ENCODE measurements around the gene SRD5A1. TPM values are rescaled to one million over a fixed set of nuclear protein-coding genes. Genes with fewer than 3 reads are reported as not detected.

The SRD5A1 gene
- total and polyA plus RNA-seq, 12 donors, result 1.6 to 15.0 (median 6.7) TPM

GRCh38 chr5:6684075-6684474, 50.8 kb downstream of the SRD5A1 start:
- no peak for TF ChIP-seq POLR2A (IDR thresholded peaks at IDR 0.05)
- no peak for TF ChIP-seq CTCF (IDR thresholded peaks at IDR 0.05)
- intact Hi-C loops (cut with DNase I), result no loop called here

GRCh38 chr5:6686501-6686900, 53.3 kb downstream of the SRD5A1 start:
- peak overlapping the region in 1 of 4 donors; percentile 41 for H3K4me3 ChIP-seq
- TF ChIP-seq POLR2A (IDR thresholded peaks at IDR 0.05) (no peak), CTCF (IDR thresholded peaks at IDR 0.05) (no peak)

More at GRCh38 chr5:6684075-6684474, 50.8 kb downstream of the SRD5A1 start:
- H3K9me3 ChIP-seq (replicated peaks in 1 of 3), result no peaks in the 10 kb centered on the region
- no peak overlapping the region for H3K4me3 ChIP-seq
- no peaks in the 10 kb centered on the region for H3K27me3 ChIP-seq
- peaks cover 3 to 4% of the 10 kb centered on the region in 2 donors for H3K4me1 ChIP-seq (replicated peaks in 1 of 2)
- H3K36me3 ChIP-seq (replicated peaks in 1 of 2), result no peaks in the 10 kb centered on the region
- 75 to 81% (median 78%) methylated on average over 4 of the region's 4 CpGs for WGBS, 4 donors
- no peak for DNase-seq
- no peak overlapping the region for H3K27ac ChIP-seq

GRCh38 chr5:6686915-6687409, 53.7 kb downstream of the SRD5A1 start:
- no peak overlapping the region for H3K27ac ChIP-seq
- intact Hi-C loops (cut with DNase I), result no loop called here
- peak in 5 of 7 donors; percentile 20 to 53 (median 42) for DNase-seq
- peaks cover 3 to 4% of the 10 kb centered on the region in 2 donors for H3K4me1 ChIP-seq (replicated peaks in 1 of 2)
- no peak for TF ChIP-seq POLR2A (IDR thresholded peaks at IDR 0.05)
- TF ChIP-seq CTCF (IDR thresholded peaks at IDR 0.05), result no peak
- peak overlapping the region in 1 of 4 donors; percentile 41 for H3K4me3 ChIP-seq
- H3K9me3 ChIP-seq (replicated peaks in 1 of 3), result no peaks in the 10 kb centered on the region
- WGBS, 4 donors, result 2 to 9% (median 4%) methylated on average over 22 of the region's 22 CpGs
- H3K27me3 ChIP-seq, result no peaks in the 10 kb centered on the region
- H3K36me3 ChIP-seq (replicated peaks in 1 of 2), result no peaks in the 10 kb centered on the region

More at GRCh38 chr5:6686501-6686900, 53.3 kb downstream of the SRD5A1 start:
- no peak for DNase-seq
- no peak overlapping the region for H3K27ac ChIP-seq
- H3K36me3 ChIP-seq (replicated peaks in 1 of 2), result no peaks in the 10 kb centered on the region
- H3K9me3 ChIP-seq (replicated peaks in 1 of 3), result no peaks in the 10 kb centered on the region
- 38 to 50% (median 44%) methylated on average over 6 of the region's 6 CpGs for WGBS, 4 donors
- intact Hi-C loops (cut with DNase I), result no loop called here
- no peaks in the 10 kb centered on the region for H3K27me3 ChIP-seq
- H3K4me1 ChIP-seq (replicated peaks in 1 of 2), result peaks cover 3 to 4% of the 10 kb centered on the region in 2 donors

GRCh38 chr5:6687505-6687904, 54.3 kb downstream of the SRD5A1 start:
- 72 to 78% (median 75%) methylated on average over 9 of the region's 9 CpGs for WGBS, 4 donors
- intact Hi-C loops (cut with DNase I), result no loop called here
- H3K4me1 ChIP-seq (replicated peaks in 1 of 2), result peaks cover 3 to 4% of the 10 kb centered on the region in 2 donors
- no peak for DNase-seq
- H3K4me3 ChIP-seq, result peak overlapping the region in 1 of 4 donors; percentile 41
- H3K27ac ChIP-seq, result no peak overlapping the region
- no peaks in the 10 kb centered on the region for H3K9me3 ChIP-seq (replicated peaks in 1 of 3)
- no peaks in the 10 kb centered on the region for H3K27me3 ChIP-seq
- no peak for TF ChIP-seq CTCF (IDR thresholded peaks at IDR 0.05)
- no peak for TF ChIP-seq POLR2A (IDR thresholded peaks at IDR 0.05)
- H3K36me3 ChIP-seq (replicated peaks in 1 of 2), result no peaks in the 10 kb centered on the region

All from adrenal gland (tissue), 12 donors.